ENCODE results near the gene ZBTB7C. TPM values are rescaled to one million over a fixed set of nuclear protein-coding genes. Genes with fewer than 3 reads are reported as not detected.
A peak's percentile ranks its signal among the peaks of the same experiment; 100 is the strongest.

The ZBTB7C gene
- total RNA-seq, 6 experiments from 2014 or later: not detected

- TF ChIP-seq CTCF (IDR thresholded peaks at IDR 0.05): no peak
- Mint-ChIP-seq H3K36me3 (ENCODE audit: low read depth) (no peaks in the 10 kb centered on the region), H3K27me3 (ENCODE audit: insufficient read depth) (peaks cover 34% of the 10 kb centered on the region), H3K9me3 (no peaks in the 10 kb centered on the region), H3K4me3 (no peak overlapping the region), H3K4me1 (ENCODE audit: low read depth) (no peaks in the 10 kb centered on the region), H3K27ac (no peak overlapping the region)
- no peak for DNase-seq
Observed at GRCh38 chr18:48348739-48349138, 60.4 kb downstream of the ZBTB7C start.

- no peak for DNase-seq
- no peaks in the 10 kb centered on the region for H3K4me1 Mint-ChIP-seq (ENCODE audit: low read depth)
- no peaks in the 10 kb centered on the region for H3K9me3 Mint-ChIP-seq
- H3K4me3 Mint-ChIP-seq: no peak overlapping the region
- H3K27me3 Mint-ChIP-seq (ENCODE audit: insufficient read depth): peaks cover 37% of the 10 kb centered on the region
- no peaks in the 10 kb centered on the region for H3K36me3 Mint-ChIP-seq (ENCODE audit: low read depth)
- H3K27ac Mint-ChIP-seq: no peak overlapping the region
- no peak for TF ChIP-seq CTCF (IDR thresholded peaks at IDR 0.05)
Observed at GRCh38 chr18:48347756-48348326, 61.3 kb downstream of the ZBTB7C start.

- Mint-ChIP-seq H3K27ac (no peak overlapping the region), H3K27me3 (ENCODE audit: insufficient read depth) (peaks cover 46% of the 10 kb centered on the region), H3K4me3 (no peak overlapping the region), H3K4me1 (ENCODE audit: low read depth) (no peaks in the 10 kb centered on the region), H3K9me3 (no peaks in the 10 kb centered on the region), H3K36me3 (ENCODE audit: low read depth) (no peaks in the 10 kb centered on the region)
- TF ChIP-seq CTCF (IDR thresholded peaks at IDR 0.05): peak; percentile 74
- peak; percentile 5 for DNase-seq
Observed at GRCh38 chr18:48345596-48345995, 63.6 kb downstream of the ZBTB7C start.

- DNase-seq: no peak
Observed at GRCh38 chr18:48342581-48342980, 66.6 kb downstream of the ZBTB7C start.

GRCh38 chr18:48342125-48342524 lies 67.1 kb downstream of the ZBTB7C start:
- no peak overlapping the region for H3K27ac Mint-ChIP-seq
- H3K9me3 Mint-ChIP-seq: no peaks in the 10 kb centered on the region
- DNase-seq: no peak
- H3K4me3 Mint-ChIP-seq: no peak overlapping the region
- TF ChIP-seq CTCF (IDR thresholded peaks at IDR 0.05): no peak
- no peaks in the 10 kb centered on the region for H3K36me3 Mint-ChIP-seq (ENCODE audit: low read depth)
- H3K4me1 Mint-ChIP-seq (ENCODE audit: low read depth): no peaks in the 10 kb centered on the region
- H3K27me3 Mint-ChIP-seq (ENCODE audit: insufficient read depth): peaks cover 42% of the 10 kb centered on the region

More at GRCh38 chr18:48342581-48342980, 66.6 kb downstream of the ZBTB7C start:
- Mint-ChIP-seq H3K27me3 (ENCODE audit: insufficient read depth) (peaks cover 42% of the 10 kb centered on the region), H3K36me3 (ENCODE audit: low read depth) (no peaks in the 10 kb centered on the region), H3K27ac (no peak overlapping the region), H3K4me3 (no peak overlapping the region), H3K4me1 (ENCODE audit: low read depth) (no peaks in the 10 kb centered on the region), H3K9me3 (no peaks in the 10 kb centered on the region)
- no peak for TF ChIP-seq CTCF (IDR thresholded peaks at IDR 0.05)

- DNase-seq: no peak
- no peaks in the 10 kb centered on the region for H3K36me3 Mint-ChIP-seq (ENCODE audit: low read depth)
- TF ChIP-seq CTCF (IDR thresholded peaks at IDR 0.05): no peak
- no peaks in the 10 kb centered on the region for H3K4me1 Mint-ChIP-seq (ENCODE audit: low read depth)
- H3K27ac Mint-ChIP-seq: no peak overlapping the region
- H3K9me3 Mint-ChIP-seq: no peaks in the 10 kb centered on the region
- peaks cover 37% of the 10 kb centered on the region for H3K27me3 Mint-ChIP-seq (ENCODE audit: insufficient read depth)
- H3K4me3 Mint-ChIP-seq: no peak overlapping the region
Observed at GRCh38 chr18:48340560-48340959, 68.6 kb downstream of the ZBTB7C start.

Measured in HFFc6 (cell line).